ENCODE results near the gene OR6S1. TPM values are rescaled to one million over a fixed set of nuclear protein-coding genes. Genes with fewer than 3 reads are reported as not detected.

The OR6S1 gene, protein sequence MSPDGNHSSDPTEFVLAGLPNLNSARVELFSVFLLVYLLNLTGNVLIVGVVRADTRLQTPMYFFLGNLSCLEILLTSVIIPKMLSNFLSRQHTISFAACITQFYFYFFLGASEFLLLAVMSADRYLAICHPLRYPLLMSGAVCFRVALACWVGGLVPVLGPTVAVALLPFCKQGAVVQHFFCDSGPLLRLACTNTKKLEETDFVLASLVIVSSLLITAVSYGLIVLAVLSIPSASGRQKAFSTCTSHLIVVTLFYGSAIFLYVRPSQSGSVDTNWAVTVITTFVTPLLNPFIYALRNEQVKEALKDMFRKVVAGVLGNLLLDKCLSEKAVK
- total RNA-seq (not detected), polyA plus RNA-seq (ENCODE audit: insufficient read depth, low read depth, low replicate concordance) (not detected)
- long read RNA-seq, donor 1 = 0 reads
- long read RNA-seq, donor 2 = 0 reads
- long read RNA-seq, donor 3 = 0 reads
- long read RNA-seq, donor 4 = 0 reads
- long read RNA-seq, donor 5 = 0 reads
- long read RNA-seq, donor 6 = 0 reads
- long read RNA-seq, donor 7 = 0 reads
- long read RNA-seq, donor 8 = 0 reads
- long read RNA-seq, donor 9 = 0 reads
- long read RNA-seq, donor 10 = 0 reads

- DNase-seq = no peak
- TF ChIP-seq CTCF (IDR thresholded peaks at IDR 0.05; ENCODE audit: borderline replicate concordance, extremely low read depth, insufficient read depth) = no peak
- Histone ChIP-seq H3K27ac (ENCODE audit: low read depth in 2 of 2, low read length in 2 of 2) (no peak within 1 kb of the TSS), H3K9me3 (ENCODE audit: control insufficient read depth in 2 of 3, insufficient read depth in 1 of 3, low read length in 3 of 3) (no peaks in the 10 kb centered on the region), H3K36me3 (ENCODE audit: control insufficient read depth in 2 of 3, insufficient read depth in 3 of 3, low read length in 3 of 3) (no peaks in the 10 kb centered on the region), H3K4me3 (ENCODE audit: low read length in 3 of 3) (no peak within 1 kb of the TSS), H3K27me3 (ENCODE audit: control insufficient read depth, insufficient read depth, low read length) (no peaks in the 10 kb centered on the region), H3K9ac (ENCODE audit: low read length in 3 of 3) (no peak within 1 kb of the TSS), H3K4me1 (ENCODE audit: control insufficient read depth in 2 of 3, insufficient read depth in 2 of 3, low read depth in 1 of 3, low read length in 3 of 3) (no peaks in the 10 kb centered on the region)
- intact Hi-C loops (cut with DNase I) = no loop called here
- FAIRE-seq = no peak
These were observed at the start of gene OR6S1 for GRCh38 chr14:20641591-20641990. TSS of gene OR6S1 (minus strand) at chr14:20641691. CDS start at chr14:20641691, 0 bp downstream.

GRCh38 chr14:20690848-20691640, 49.6 kb upstream of the OR6S1 start:
- DNase-seq (peak in 4 of 5 donors; percentile 58 to 87 (median 72)), FAIRE-seq (peak; percentile 94)
- intact Hi-C loops (cut with DNase I) = loop anchor here (10.0 kb wide), 1 partner anchor 164 kb away; no protein-coding TSS in a partner anchor
- Histone ChIP-seq H3K36me3 (ENCODE audit: control insufficient read depth in 2 of 3, insufficient read depth in 3 of 3, low read length in 3 of 3) (no peaks in the 10 kb centered on the region), H3K9me3 (ENCODE audit: control insufficient read depth in 2 of 3, insufficient read depth in 1 of 3, low read length in 3 of 3) (no peaks in the 10 kb centered on the region), H3K27me3 (ENCODE audit: control insufficient read depth, insufficient read depth, low read length) (no peaks in the 10 kb centered on the region), H3K4me1 (ENCODE audit: control insufficient read depth in 2 of 3, insufficient read depth in 2 of 3, low read depth in 1 of 3, low read length in 3 of 3) (peaks cover 0 to 22% (median 7%) of the 10 kb centered on the region in 3 donors), H3K4me3 (ENCODE audit: low read length in 3 of 3) (no peak overlapping the region), H3K9ac (ENCODE audit: low read length in 3 of 3) (no peak overlapping the region), H3K27ac (ENCODE audit: low read depth in 2 of 2, low read length in 2 of 2) (no peak overlapping the region)
- TF ChIP-seq CTCF (IDR thresholded peaks at IDR 0.05; ENCODE audit: borderline replicate concordance, extremely low read depth, insufficient read depth) = peak; percentile 90

- Histone ChIP-seq H3K36me3 (ENCODE audit: control insufficient read depth in 2 of 3, insufficient read depth in 3 of 3, low read length in 3 of 3) (no peaks in the 10 kb centered on the region), H3K9ac (ENCODE audit: low read length in 3 of 3) (no peak within 1 kb of the TSS), H3K27me3 (ENCODE audit: control insufficient read depth, insufficient read depth, low read length) (no peaks in the 10 kb centered on the region), H3K9me3 (ENCODE audit: control insufficient read depth in 2 of 3, insufficient read depth in 1 of 3, low read length in 3 of 3) (no peaks in the 10 kb centered on the region), H3K27ac (ENCODE audit: low read depth in 2 of 2, low read length in 2 of 2) (peak within 1 kb of the TSS; percentile 51 to 61), H3K4me1 (ENCODE audit: control insufficient read depth in 2 of 3, insufficient read depth in 2 of 3, low read depth in 1 of 3, low read length in 3 of 3) (peaks cover 0 to 22% (median 7%) of the 10 kb centered on the region in 3 donors), H3K4me3 (ENCODE audit: low read length in 3 of 3) (peak within 1 kb of the TSS in 1 of 3 donors; percentile 32)
- intact Hi-C loops (cut with DNase I) = loop anchor here (5.0 to 10.0 kb wide), 2 partner anchors 76 to 354 kb away; partner anchors contain the start of gene CCNB1IP1
- TF ChIP-seq CTCF (IDR thresholded peaks at IDR 0.05; ENCODE audit: borderline replicate concordance, extremely low read depth, insufficient read depth) = no peak
- FAIRE-seq = no peak
- DNase-seq = no peak
These were observed 46.8 kb upstream of the OR6S1 start, which contains the start of gene ANG for GRCh38 chr14:20688167-20688839. TSS of gene ANG (plus strand) at chr14:20688764. CDS start at chr14:20693565, 4,801 bp downstream.
